Parathyroid adenoma (tissue), 2 donors: ENCODE data around the gene LRRTM3.

Experiments
- H2AFZ ChIP-seq: fragments of 300-600 bp; sonication (generic); one replicate; pipeline ENCODE4 v1.7.0; 2017; ENCODE audit warnings: antibody characterized with exemption, mild to moderate bottlenecking
- H3K27ac ChIP-seq: fragments of 300-600 bp; sonication (generic); one replicate; pipeline ENCODE4 v1.7.0; 2017
- H3K27me3 ChIP-seq: fragments of 300-600 bp; sonication (generic); one replicate; pipeline ENCODE4 v1.7.0; 2017; ENCODE audit warnings: low read length; ENCODE audit not compliant: control insufficient read depth, insufficient read depth
- H3K36me3 ChIP-seq: fragments of 300-600 bp; sonication (generic); one replicate; pipeline ENCODE4 v1.7.0; 2017; ENCODE audit warnings: low read length; ENCODE audit not compliant: control insufficient read depth, insufficient read depth
- H3K4me1 ChIP-seq: fragments of 300-600 bp; sonication (generic); one replicate; pipeline ENCODE4 v1.7.0; 2017; ENCODE audit warnings: control low read depth
- H3K4me2 ChIP-seq: fragments of 300-600 bp; sonication (generic); one replicate; pipeline ENCODE4 v1.7.0; 2017; ENCODE audit warnings: low read length
- H3K4me3 ChIP-seq: fragments of 300-600 bp; sonication (generic); one replicate; pipeline ENCODE4 v1.7.0; 2017; ENCODE audit warnings: low read depth, low read length
- H3K79me2 ChIP-seq: fragments of 300-600 bp; sonication (generic); one replicate; pipeline ENCODE4 v1.7.0; 2017; ENCODE audit warnings: control low read depth
- H3K9ac ChIP-seq: fragments of 300-600 bp; sonication (generic); one replicate; pipeline ENCODE4 v1.7.0; 2017; ENCODE audit warnings: mild to moderate bottlenecking
- H3K9me3 ChIP-seq: fragments of 300-600 bp; sonication (generic); one replicate; pipeline ENCODE4 v1.7.0; 2017; ENCODE audit warnings: low read length; ENCODE audit not compliant: control insufficient read depth
- CTCF ChIP-seq: fragments of 300-600 bp; sonication (generic); IDR thresholded peaks from one replicate; pipeline ENCODE4 v1.7.0; 2017; ENCODE audit warnings: antibody characterized with exemption, mild to moderate bottlenecking
- donor health status: primary hyperparathyroidism.

Gene LRRTM3

GRCh38 chr10:67015225-67015624, 89.4 kb downstream of the LRRTM3 start:
- H3K4me2 ChIP-seq: no peak overlapping the region
- no peaks in the 10 kb centered on the region for H3K79me2 ChIP-seq
- no peak overlapping the region for H3K27ac ChIP-seq
- H3K4me3 ChIP-seq: no peak overlapping the region
- no peaks in the 10 kb centered on the region for H3K4me1 ChIP-seq
- no peaks in the 10 kb centered on the region for H3K27me3 ChIP-seq
- H2AFZ ChIP-seq: no peak overlapping the region
- TF ChIP-seq CTCF: no peak
- no peaks in the 10 kb centered on the region for H3K36me3 ChIP-seq
- no peak overlapping the region for H3K9ac ChIP-seq
- H3K9me3 ChIP-seq: no peaks in the 10 kb centered on the region

- Histone ChIP-seq H3K79me2 (no peaks in the 10 kb centered on the region), H3K9me3 (no peaks in the 10 kb centered on the region), H3K4me3 (no peak overlapping the region), H3K4me1 (no peaks in the 10 kb centered on the region), H3K27me3 (no peaks in the 10 kb centered on the region), H2AFZ (no peak overlapping the region), H3K27ac (no peak overlapping the region), H3K9ac (no peak overlapping the region), H3K4me2 (no peak overlapping the region), H3K36me3 (no peaks in the 10 kb centered on the region)
- TF ChIP-seq CTCF: no peak
These were observed 91.4 kb downstream of the LRRTM3 start for GRCh38 chr10:67017218-67017617.

GRCh38 chr10:67022099-67022498, 96.3 kb downstream of the LRRTM3 start:
- Histone ChIP-seq H3K4me1 (no peaks in the 10 kb centered on the region), H3K4me2 (no peak overlapping the region), H3K27me3 (no peaks in the 10 kb centered on the region), H2AFZ (no peak overlapping the region), H3K36me3 (no peaks in the 10 kb centered on the region), H3K9me3 (no peaks in the 10 kb centered on the region), H3K9ac (no peak overlapping the region), H3K27ac (no peak overlapping the region), H3K4me3 (no peak overlapping the region), H3K79me2 (no peaks in the 10 kb centered on the region)
- no peak for TF ChIP-seq CTCF

GRCh38 chr10:67033878-67034277, 108.0 kb downstream of the LRRTM3 start:
- Histone ChIP-seq H2AFZ (no peak overlapping the region), H3K36me3 (no peaks in the 10 kb centered on the region), H3K4me3 (no peak overlapping the region), H3K27me3 (no peaks in the 10 kb centered on the region), H3K9me3 (no peaks in the 10 kb centered on the region), H3K4me2 (no peak overlapping the region), H3K27ac (no peak overlapping the region), H3K9ac (no peak overlapping the region), H3K4me1 (no peaks in the 10 kb centered on the region), H3K79me2 (no peaks in the 10 kb centered on the region)
- TF ChIP-seq CTCF: no peak

- H3K27ac ChIP-seq: no peak overlapping the region
- H2AFZ ChIP-seq: no peak overlapping the region
- H3K79me2 ChIP-seq: no peaks in the 10 kb centered on the region
- no peak overlapping the region for H3K4me3 ChIP-seq
- no peaks in the 10 kb centered on the region for H3K4me1 ChIP-seq
- no peak overlapping the region for H3K9ac ChIP-seq
- no peak overlapping the region for H3K4me2 ChIP-seq
- no peaks in the 10 kb centered on the region for H3K27me3 ChIP-seq
- no peaks in the 10 kb centered on the region for H3K36me3 ChIP-seq
- H3K9me3 ChIP-seq: no peaks in the 10 kb centered on the region
- TF ChIP-seq CTCF: no peak
These were observed 111.0 kb downstream of the LRRTM3 start for GRCh38 chr10:67036808-67037207.
